CD14-positive monocyte (primary cell): ENCODE results near the gene TXNRD2. TPM values are rescaled to one million over a fixed set of nuclear protein-coding genes. Genes with fewer than 3 reads are reported as not detected.

Source experiments
- DNase-seq, 3 donors: peaks; one replicate each; pipeline ENCODE4 v3.0.0-alpha.2; 2011 to 2022
- H2AFZ ChIP-seq: 2 replicates; pipeline ENCODE4 v1.6.0; 2012; ENCODE audit warnings: mild to moderate bottlenecking, low read depth, low read length, inconsistent platforms; ENCODE audit not compliant: insufficient read depth, poor library complexity, severe bottlenecking
- H3K27ac ChIP-seq, 2 donors: 1 replicate in 1 of 2; 2 replicates in 1 of 2; pipeline ENCODE4 v1.5.1; 2012 to 2013; ENCODE audit warnings: low read length in 2 of 2, control low read depth in 1 of 2, inconsistent platforms in 1 of 2, low read depth in 1 of 2, mild to moderate bottlenecking in 1 of 2
- H3K27me3 ChIP-seq, 2 donors: one replicate each; pipeline versions ENCODE4 v1.6.0 to v1.6.1; 2011 to 2013; ENCODE audit warnings: low read length in 2 of 2; ENCODE audit not compliant: control insufficient read depth in 2 of 2, insufficient read depth in 2 of 2
- H3K36me3 ChIP-seq, 2 donors: replicated peaks in 1 of 2; 1 replicate in 1 of 2; 2 replicates in 1 of 2; pipeline versions ENCODE4 v1.5.1 to v1.6.1; 2012 to 2013; ENCODE audit warnings: low read length in 2 of 2, control low read depth in 1 of 2, inconsistent platforms in 1 of 2, mild to moderate bottlenecking in 1 of 2; ENCODE audit not compliant: insufficient read depth in 2 of 2, control insufficient read depth in 1 of 2
- H3K4me1 ChIP-seq, 2 donors: 1 replicate in 1 of 2; 2 replicates in 1 of 2; pipeline versions ENCODE4 v1.5.1 to v1.6.1; 2012 to 2013; ENCODE audit warnings: low read length in 2 of 2, control low read depth in 1 of 2, inconsistent platforms in 1 of 2, mild to moderate bottlenecking in 1 of 2, moderate library complexity in 1 of 2; ENCODE audit not compliant: insufficient read depth in 2 of 2, control insufficient read depth in 1 of 2
- H3K4me2 ChIP-seq: replicated peaks from 2 replicates; pipeline ENCODE3; 2012; ENCODE audit warnings: low read length, moderate library complexity, mild to moderate bottlenecking; ENCODE audit not compliant: poor library complexity, severe bottlenecking; ENCODE audit errors: extremely low read depth
- H3K4me3 ChIP-seq, 3 experiments: fragments of 200-600 bp in 1 of 3; sonication (generic) in 1 of 3; replicated peaks in 1 of 3; 1 replicate in 2 of 3; 2 replicates in 1 of 3; pipeline ENCODE4 v1.5.1; 2011 to 2013; ENCODE audit warnings: low read length in 3 of 3, mild to moderate bottlenecking in 3 of 3, control low read depth in 2 of 3, low read depth in 2 of 3, inconsistent platforms in 1 of 3, moderate library complexity in 1 of 3
- H3K79me2 ChIP-seq: 2 replicates; pipeline ENCODE4 v1.6.0; 2012; ENCODE audit warnings: mild to moderate bottlenecking, control low read depth, inconsistent platforms, low read length, moderate library complexity; ENCODE audit not compliant: insufficient read depth
- H3K9ac ChIP-seq: 2 replicates; pipeline ENCODE4 v1.6.0; 2017; ENCODE audit warnings: low read length, mild to moderate bottlenecking; ENCODE audit not compliant: insufficient read depth, poor library complexity, severe bottlenecking
- H3K9me3 ChIP-seq, 2 donors: replicated peaks in 1 of 2; 1 replicate in 1 of 2; 2 replicates in 1 of 2; pipeline versions ENCODE4 v1.5.1 to v1.6.1; 2012 to 2013; ENCODE audit warnings: low read length in 2 of 2, control low read depth in 1 of 2; ENCODE audit not compliant: control insufficient read depth in 1 of 2, insufficient read depth in 1 of 2
- H4K20me1 ChIP-seq: 2 replicates; pipeline ENCODE4 v1.6.0; 2012; ENCODE audit warnings: mild to moderate bottlenecking, low read length, control low read depth, moderate library complexity; ENCODE audit not compliant: insufficient read depth
- H3K27ac Mint-ChIP-seq, 7 donors: one replicate each; pipeline ENCODE4 v1.8.0; 2020; ENCODE audit warnings: mild to moderate bottlenecking in 7 of 7, mixed read lengths in 7 of 7, moderate library complexity in 6 of 7, inconsistent platforms in 2 of 7
- H3K27me3 Mint-ChIP-seq, 3 donors: one replicate each; pipeline ENCODE4 v1.8.0; 2021 to 2022; ENCODE audit warnings: low read depth in 3 of 3, mild to moderate bottlenecking in 3 of 3, mixed read lengths in 3 of 3, moderate library complexity in 3 of 3, inconsistent platforms in 1 of 3
- H3K36me3 Mint-ChIP-seq, 2 donors: one replicate each; pipeline ENCODE4 v1.8.0; 2020; ENCODE audit warnings: mixed read lengths in 2 of 2, inconsistent platforms in 1 of 2, mild to moderate bottlenecking in 1 of 2
- H3K4me1 Mint-ChIP-seq: one replicate; pipeline ENCODE4 v1.8.0; 2020; ENCODE audit warnings: mild to moderate bottlenecking, mixed read lengths
- H3K4me3 Mint-ChIP-seq, 2 donors: one replicate each; pipeline ENCODE4 v1.8.0; 2020; ENCODE audit warnings: mild to moderate bottlenecking in 2 of 2, mixed read lengths in 2 of 2, moderate library complexity in 1 of 2
- H3K9me3 Mint-ChIP-seq, 7 donors: one replicate each; pipeline ENCODE4 v1.8.0; 2020 to 2022; ENCODE audit warnings: mixed read lengths in 7 of 7, mild to moderate bottlenecking in 6 of 7, moderate library complexity in 6 of 7, inconsistent platforms in 2 of 7
- CTCF ChIP-seq: fragments of 200-600 bp; IDR thresholded peaks from one replicate; pipeline ENCODE4 v1.8.0; 2022; ENCODE audit warnings: antibody characterized with exemption, mild to moderate bottlenecking
- WGBS: methylation state at CpG from one replicate; pipeline ENCODE4 v1.1.5; 2013; ENCODE audit warnings: missing lambda C conversion rate; ENCODE audit not compliant: insufficient coverage; 5-methylcytosine and 5-hydroxymethylcytosine counted together
- intact Hi-C, 2 donors: fragments of 100-400 bp; cut with micrococcal nuclease; formaldehyde crosslinking; loops; one replicate each; pipeline versions ENCODE4 v1.15.0 to v1.15.1; 2023
- polyA plus RNA-seq, 3 donors: library from polyadenylated mRNA; depleted of rRNA in 1 of 3; unstranded in 2 of 3; stranded (reverse) in 1 of 3; fragments of 300-500 nt in 2 of 3; fragments of >200 nt in 1 of 3; fragmentation: Illumina TruSeq in 2 of 3; gene quantifications; 1 replicate in 2 of 3; 2 replicates in 1 of 3; pipeline ENCODE4 v1.2.3, GENCODE V29; 2012 to 2021

TXNRD2 gene
- polyA plus RNA-seq, 3 donors: 24.9 to 54.9 (median 30.8) TPM

- Histone ChIP-seq H3K27ac (no peak overlapping the region), H4K20me1 (no peaks in the 10 kb centered on the region), H3K4me1 (peaks cover 5 to 7% of the 10 kb centered on the region in 2 donors), H3K79me2 (no peaks in the 10 kb centered on the region), H3K9ac (no peak overlapping the region), H3K36me3 (no peaks in the 10 kb centered on the region), H3K9me3 (no peaks in the 10 kb centered on the region), H3K4me3 (no peak overlapping the region), H3K4me2 (no peak overlapping the region), H2AFZ (no peak overlapping the region), H3K27me3 (no peaks in the 10 kb centered on the region)
- Mint-ChIP-seq H3K27ac (no peak overlapping the region), H3K4me3 (no peak overlapping the region), H3K36me3 (peaks cover 2 to 4% of the 10 kb centered on the region in 2 donors), H3K27me3 (no peaks in the 10 kb centered on the region), H3K9me3 (peaks cover 0 to 7% (median 4%) of the 10 kb centered on the region in 7 donors), H3K4me1 (peaks cover 10% of the 10 kb centered on the region)
- no peak for DNase-seq
- TF ChIP-seq CTCF: no peak
- WGBS: 97% methylated on average over 5 of the region's 7 CpGs
- intact Hi-C loops: no loop called here
These were observed 115.6 kb downstream of the TXNRD2 start for GRCh38 chr22:19825904-19826618.

Other genes starting within 250 kb of the TXNRD2 start
- gene SEPTIN5, start 227.3 kb downstream of the TXNRD2 start, polyA plus RNA-seq: under 1 TPM in 2 of 3 donors, not detected in 1; 0.50 to 0.64 TPM
- 1 to 10 TPM in 1 of 3 donors, under 1 TPM in 2; 0.13 to 1.5 (median 0.26) TPM for gene GP1BB, start 218.3 kb downstream of the TXNRD2 start, polyA plus RNA-seq
- gene TBX1, start 181.0 kb downstream of the TXNRD2 start, polyA plus RNA-seq: not detected
- gene GNB1L, start 86.9 kb downstream of the TXNRD2 start, polyA plus RNA-seq: 1 to 10 TPM; 3.4 to 6.0 (median 4.8) TPM
- 1 to 10 TPM; 1.4 to 6.5 (median 1.5) TPM for gene RTL10, start 86.9 kb downstream of the TXNRD2 start, polyA plus RNA-seq
- 100 to 1,000 TPM; 314 to 400 (median 329) TPM for gene COMT, start within 50 bp of the TXNRD2 start, polyA plus RNA-seq
- gene ARVCF, start 75.0 kb upstream of the TXNRD2 start, polyA plus RNA-seq: 1 to 10 TPM in 1 of 3 donors, under 1 TPM in 2; 0.31 to 2.6 (median 0.44) TPM
- 10 to 100 TPM; 56.4 to 94.9 (median 58.2) TPM for gene TANGO2, start 79.3 kb upstream of the TXNRD2 start, polyA plus RNA-seq
- 10 to 100 TPM in 1 of 3 donors, 1 to 10 TPM in 2; 1.2 to 18.7 (median 1.4) TPM for gene DGCR8, start 138.4 kb upstream of the TXNRD2 start, polyA plus RNA-seq
- 10 to 100 TPM; 45.0 to 52.3 (median 47.4) TPM for gene RANBP1, start 174.3 kb upstream of the TXNRD2 start, polyA plus RNA-seq
- 100 to 1,000 TPM in 1 of 3 donors, 10 to 100 TPM in 2; 20.1 to 121 (median 23.5) TPM for gene TRMT2A, start 175.4 kb upstream of the TXNRD2 start, polyA plus RNA-seq
- 10 to 100 TPM in 1 of 3 donors, 1 to 10 TPM in 1, under 1 TPM in 1; 0.73 to 76.3 (median 1.1) TPM for gene ZDHHC8, start 190.0 kb upstream of the TXNRD2 start, polyA plus RNA-seq
- gene CCDC188, start 209.2 kb upstream of the TXNRD2 start, polyA plus RNA-seq: under 1 TPM in 1 of 3 donors, not detected in 2; 0.15 TPM